Measurements from ENCODE around the gene FAM50A.

DNA sequence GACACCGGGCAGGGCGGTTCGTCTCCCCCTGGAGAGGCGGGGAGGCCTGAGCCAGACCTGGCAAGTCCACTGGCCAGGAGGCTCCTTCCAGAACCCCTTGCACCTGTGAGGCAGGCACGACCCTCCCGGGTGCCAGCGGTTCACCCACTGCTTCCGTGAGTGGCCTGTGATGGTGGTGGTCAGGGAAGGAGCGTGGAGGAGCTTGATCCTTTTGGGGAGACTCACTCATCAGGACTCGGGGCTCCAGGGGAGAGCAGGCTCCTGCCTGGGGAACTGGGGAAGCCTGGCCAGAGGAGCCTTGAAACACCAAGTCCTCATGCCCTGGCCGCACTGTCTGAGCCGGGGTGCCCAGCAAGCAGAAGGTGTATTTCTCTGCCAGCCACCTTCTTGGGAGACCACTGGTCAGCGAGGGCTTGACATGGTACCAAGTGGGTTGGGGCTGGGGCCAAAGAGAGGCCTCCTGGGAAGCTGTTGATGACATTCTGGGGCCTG lies 860 bp downstream of the FAM50A start:
- TF ChIP-seq POLR2A (IDR thresholded peaks at IDR 0.05; ENCODE audit: low read depth) (no peak), POLR2AphosphoS5 (IDR thresholded peaks at IDR 0.05) (no peak)
- TF ChIP-seq, protein P1, sequence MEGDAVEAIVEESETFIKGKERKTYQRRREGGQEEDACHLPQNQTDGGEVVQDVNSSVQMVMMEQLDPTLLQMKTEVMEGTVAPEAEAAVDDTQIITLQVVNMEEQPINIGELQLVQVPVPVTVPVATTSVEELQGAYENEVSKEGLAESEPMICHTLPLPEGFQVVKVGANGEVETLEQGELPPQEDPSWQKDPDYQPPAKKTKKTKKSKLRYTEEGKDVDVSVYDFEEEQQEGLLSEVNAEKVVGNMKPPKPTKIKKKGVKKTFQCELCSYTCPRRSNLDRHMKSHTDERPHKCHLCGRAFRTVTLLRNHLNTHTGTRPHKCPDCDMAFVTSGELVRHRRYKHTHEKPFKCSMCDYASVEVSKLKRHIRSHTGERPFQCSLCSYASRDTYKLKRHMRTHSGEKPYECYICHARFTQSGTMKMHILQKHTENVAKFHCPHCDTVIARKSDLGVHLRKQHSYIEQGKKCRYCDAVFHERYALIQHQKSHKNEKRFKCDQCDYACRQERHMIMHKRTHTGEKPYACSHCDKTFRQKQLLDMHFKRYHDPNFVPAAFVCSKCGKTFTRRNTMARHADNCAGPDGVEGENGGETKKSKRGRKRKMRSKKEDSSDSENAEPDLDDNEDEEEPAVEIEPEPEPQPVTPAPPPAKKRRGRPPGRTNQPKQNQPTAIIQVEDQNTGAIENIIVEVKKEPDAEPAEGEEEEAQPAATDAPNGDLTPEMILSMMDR (IDR thresholded peaks at IDR 0.05), result no peak

Measured in esophagus muscularis mucosa (tissue), 3 donors.